ENCODE data around the gene UHRF1. TPM values are rescaled to one million over a fixed set of nuclear protein-coding genes. Genes with fewer than 3 reads are reported as not detected.

The UHRF1 gene
- total and polyA plus RNA-seq, 2 of the 13 experiments (the other 11 are each of a cell fraction or from before 2014, with no cell fraction given): 6.8 to 78.4 TPM

DNA sequence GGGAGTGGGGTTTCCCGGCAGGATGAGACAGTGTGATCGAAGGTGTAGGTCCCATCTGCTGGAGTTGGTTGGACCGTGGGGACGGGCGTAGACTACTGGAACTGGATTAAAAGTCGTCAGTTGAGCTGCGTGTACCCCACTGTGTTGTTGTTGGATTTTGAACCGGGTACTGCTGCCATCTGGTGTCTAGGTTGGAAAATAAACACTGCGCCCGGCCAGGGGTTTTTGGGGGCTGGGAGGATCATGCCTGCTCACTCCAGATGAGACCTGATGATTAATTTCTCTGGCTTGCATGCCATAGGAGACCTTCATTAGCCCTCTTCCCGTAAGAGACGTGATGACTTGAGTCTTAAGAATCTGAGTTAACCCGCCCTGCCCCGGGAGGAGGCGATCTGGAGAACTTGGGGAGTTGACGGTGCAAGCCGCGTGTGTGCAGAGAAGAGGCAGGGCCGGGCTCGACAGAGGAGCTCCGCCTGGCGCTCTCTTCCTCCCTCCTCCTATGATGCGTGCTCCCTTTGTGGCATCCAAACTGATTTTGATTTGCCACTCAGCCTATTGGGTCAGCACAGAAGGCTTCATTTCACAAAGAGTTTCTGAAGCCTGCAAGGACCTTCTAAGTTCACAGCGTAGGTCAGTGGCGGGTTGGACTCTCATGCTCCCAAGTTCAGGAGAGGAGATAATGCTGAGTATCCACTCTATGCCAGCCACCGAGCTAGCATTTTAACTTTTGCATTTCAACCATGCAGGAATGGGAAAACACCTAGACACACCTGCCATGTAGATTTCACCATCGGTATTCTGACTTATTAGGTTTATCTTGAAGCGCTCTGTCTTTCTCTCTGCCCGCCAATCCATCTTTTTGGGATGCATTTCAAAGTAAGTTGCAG lies 2.7 kb downstream of the UHRF1 start (continued):
- TF ChIP-seq PHF20 (CRISPR knock-in tag; IDR thresholded peaks at IDR 0.05) (no peak), ZNF766 (CRISPR knock-in tag; IDR thresholded peaks at IDR 0.05; ENCODE audit: borderline replicate concordance) (peak; percentile 72; the same call in 1 of the 2 replicates), ZNF260 (CRISPR knock-in tag; IDR thresholded peaks at IDR 0.05; ENCODE audit: borderline replicate concordance, low read depth) (no peak), POLR2A (IDR thresholded peaks at IDR 0.05; ENCODE audit: insufficient read depth in 1 of 2, low read depth in 2 of 2, low read length in 2 of 2) (0 out of 4 replicates have a peak, but pooled peaks of 1 of the 2 experiments have one; percentile 33), TGIF2 (CRISPR knock-in tag; IDR thresholded peaks at IDR 0.05) (0 out of 2 replicates have a peak, but pooled peaks have one; percentile 27), STAT5B (CRISPR knock-in tag; IDR thresholded peaks at IDR 0.05) (no peak), HOXA3 (CRISPR knock-in tag; IDR thresholded peaks at IDR 0.05) (peak; percentile 49), ZNF550 (CRISPR knock-in tag; IDR thresholded peaks at IDR 0.05; ENCODE audit: borderline replicate concordance) (no peak), ZFP90 (CRISPR knock-in tag; IDR thresholded peaks at IDR 0.05; ENCODE audit: borderline replicate concordance) (0 out of 2 replicates have a peak, but pooled peaks have one; percentile 37), MTF1 (CRISPR knock-in tag; IDR thresholded peaks at IDR 0.05) (0 out of 2 replicates have a peak, but pooled peaks have one; percentile 24), HIVEP1 (CRISPR knock-in tag; IDR thresholded peaks at IDR 0.05) (no peak), LRRFIP1 (CRISPR knock-in tag; conservative IDR thresholded peaks at IDR 0.05) (no peak), FOXA1 (IDR thresholded peaks at IDR 0.05) (no peak), FOXA1 (CRISPR knock-in tag; IDR thresholded peaks at IDR 0.05) (peak; percentile 54), RXRB (CRISPR knock-in tag; IDR thresholded peaks at IDR 0.05; ENCODE audit: borderline replicate concordance) (peak; percentile 16; the same call in 1 of the 2 replicates), HNF4A (CRISPR knock-in tag; IDR thresholded peaks at IDR 0.05) (peak; percentile 50), MED13 (CRISPR knock-in tag; IDR thresholded peaks at IDR 0.05) (0 out of 2 replicates have a peak, but pooled peaks have one; percentile 28), SALL2 (CRISPR knock-in tag; IDR thresholded peaks at IDR 0.05) (0 out of 2 replicates have a peak, but pooled peaks have one; percentile 26)
